CD8-positive, alpha-beta memory T cell (primary cell): ENCODE results near the gene TNS1. TPM values are rescaled to one million over a fixed set of nuclear protein-coding genes. Genes with fewer than 3 reads are reported as not detected.

Experiments used
- CTCF ChIA-PET: fragments of 350-600 bp; sonication (Branson Sonifier 250); formaldehyde crosslinking; loops from one replicate; lab custom pipeline; 2021; ENCODE audit warnings: antibody characterized with exemption; lab: Charles Lee
- POLR2A ChIA-PET: fragments of 350-600 bp; sonication (Branson Sonifier 250); formaldehyde crosslinking; loops from one replicate; lab custom pipeline; 2021; ENCODE audit warnings: antibody characterized with exemption; lab: Charles Lee
- DNase-seq, 5 donors: peaks; one replicate each; pipeline versions ENCODE4 v3.0.0 to v3.0.0-alpha.2; 2020 to 2022; ENCODE audit warnings: mixed read lengths in 1 of 5
- H3K27ac ChIP-seq: one replicate; pipeline ENCODE4 v1.7.0; 2013; ENCODE audit warnings: low read depth, mild to moderate bottlenecking, low read length, moderate library complexity
- H3K27me3 ChIP-seq: 2 replicates; pipeline ENCODE4 v1.7.0; 2013; ENCODE audit warnings: low read length, mild to moderate bottlenecking; ENCODE audit not compliant: insufficient read depth, poor library complexity, severe bottlenecking
- H3K36me3 ChIP-seq: 2 replicates; pipeline ENCODE4 v1.7.0; 2013; ENCODE audit warnings: mild to moderate bottlenecking, low read length, moderate library complexity; ENCODE audit not compliant: insufficient read depth
- H3K4me1 ChIP-seq: 2 replicates; pipeline ENCODE4 v1.7.0; 2013; ENCODE audit warnings: mild to moderate bottlenecking, low read length, moderate library complexity; ENCODE audit not compliant: insufficient read depth
- H3K4me3 ChIP-seq: 2 replicates; pipeline ENCODE4 v1.7.0; 2013; ENCODE audit warnings: mild to moderate bottlenecking, low read length
- H3K9me3 ChIP-seq: 2 replicates; pipeline ENCODE4 v1.7.0; 2013; ENCODE audit warnings: mild to moderate bottlenecking, low read length
- H3K27ac Mint-ChIP-seq, 8 donors: one replicate each; pipeline ENCODE4 v1.8.0; 2020 to 2021; ENCODE audit warnings: mixed read lengths in 8 of 8, mild to moderate bottlenecking in 6 of 8, inconsistent platforms in 3 of 8, moderate library complexity in 3 of 8
- H3K27me3 Mint-ChIP-seq, 2 donors: one replicate each; pipeline ENCODE4 v1.8.0; 2020 to 2021; ENCODE audit warnings: mixed read lengths in 2 of 2, mild to moderate bottlenecking in 1 of 2, moderate library complexity in 1 of 2
- H3K36me3 Mint-ChIP-seq, 3 donors: one replicate each; pipeline ENCODE4 v1.8.0; 2020 to 2021; ENCODE audit warnings: mixed read lengths in 3 of 3, inconsistent platforms in 1 of 3, mild to moderate bottlenecking in 1 of 3
- H3K4me1 Mint-ChIP-seq, 3 donors: one replicate each; pipeline ENCODE4 v1.8.0; 2020 to 2021; ENCODE audit warnings: mixed read lengths in 3 of 3, inconsistent platforms in 1 of 3, mild to moderate bottlenecking in 1 of 3
- H3K4me3 Mint-ChIP-seq, 7 donors: one replicate each; pipeline ENCODE4 v1.8.0; 2020 to 2021; ENCODE audit warnings: mixed read lengths in 7 of 7, mild to moderate bottlenecking in 6 of 7, moderate library complexity in 4 of 7, inconsistent platforms in 2 of 7
- H3K9me3 Mint-ChIP-seq, 5 donors: one replicate each; pipeline ENCODE4 v1.8.0; 2020 to 2022; ENCODE audit warnings: mixed read lengths in 5 of 5, mild to moderate bottlenecking in 3 of 5, moderate library complexity in 2 of 5, inconsistent platforms in 1 of 5
- polyA plus RNA-seq: library from polyadenylated mRNA; unstranded; fragments of 300-500 nt; fragmentation: Illumina TruSeq; gene quantifications from one replicate; pipeline ENCODE4 v1.2.3, GENCODE V29; 2021
- total RNA-seq, 2 experiments: library from RNA; stranded (reverse); gene quantifications; one replicate each; pipeline ENCODE4 v1.2.3, GENCODE V29; 2021

Gene TNS1
- total and polyA plus RNA-seq, 3 experiments from 2014 or later = 1.1 to 1.8 TPM; not detected in 1

GRCh38 chr2:217990791-217991465, 11.9 kb downstream of the TNS1 start:
- Mint-ChIP-seq H3K9me3 (no peaks in the 10 kb centered on the region), H3K4me3 (no peak overlapping the region), H3K4me1 (no peaks in the 10 kb centered on the region), H3K27ac (no peak overlapping the region), H3K27me3 (peaks cover 16 to 32% of the 10 kb centered on the region in 2 donors), H3K36me3 (no peaks in the 10 kb centered on the region)
- CTCF ChIA-PET = no interaction called here
- H3K9me3 ChIP-seq = no peaks in the 10 kb centered on the region
- no peaks in the 10 kb centered on the region for H3K27me3 ChIP-seq
- POLR2A ChIA-PET = no interaction called here
- H3K4me3 ChIP-seq = no peak overlapping the region
- no peaks in the 10 kb centered on the region for H3K4me1 ChIP-seq
- no peaks in the 10 kb centered on the region for H3K36me3 ChIP-seq
- H3K27ac ChIP-seq = no peak overlapping the region
- DNase-seq = peak in 1 of 5 donors; percentile 45

- Histone ChIP-seq H3K36me3 (no peaks in the 10 kb centered on the region), H3K27me3 (no peaks in the 10 kb centered on the region), H3K9me3 (no peaks in the 10 kb centered on the region), H3K4me1 (no peaks in the 10 kb centered on the region), H3K27ac (no peak overlapping the region), H3K4me3 (no peak overlapping the region)
- Mint-ChIP-seq H3K27me3 (peaks cover 16 to 32% of the 10 kb centered on the region in 2 donors), H3K4me1 (no peaks in the 10 kb centered on the region), H3K9me3 (no peaks in the 10 kb centered on the region), H3K36me3 (no peaks in the 10 kb centered on the region), H3K27ac (no peak overlapping the region), H3K4me3 (no peak overlapping the region)
- POLR2A ChIA-PET = no interaction called here
- peak in 1 of 5 donors; percentile 15 for DNase-seq
- CTCF ChIA-PET = no interaction called here
Measured at GRCh38 chr2:217990389-217990788, 12.4 kb downstream of the TNS1 start.

GRCh38 chr2:217989221-217989948, 13.4 kb downstream of the TNS1 start:
- H3K9me3 ChIP-seq = no peaks in the 10 kb centered on the region
- no peaks in the 10 kb centered on the region for H3K9me3 Mint-ChIP-seq
- no peak overlapping the region for H3K27ac ChIP-seq
- POLR2A ChIA-PET = no interaction called here
- no peaks in the 10 kb centered on the region for H3K4me1 ChIP-seq
- peak in 1 of 5 donors; percentile 8 for DNase-seq
- H3K27me3 ChIP-seq = no peaks in the 10 kb centered on the region
- H3K27ac Mint-ChIP-seq = no peak overlapping the region
- H3K36me3 Mint-ChIP-seq = no peaks in the 10 kb centered on the region
- peaks cover 16 to 27% of the 10 kb centered on the region in 2 donors for H3K27me3 Mint-ChIP-seq
- CTCF ChIA-PET = interaction anchor here (0.7 kb wide), 1 partner anchor 204 kb away, joined by 3 read pairs; no protein-coding TSS in a partner anchor
- H3K4me1 Mint-ChIP-seq = no peaks in the 10 kb centered on the region
- no peaks in the 10 kb centered on the region for H3K36me3 ChIP-seq
- H3K4me3 ChIP-seq = no peak overlapping the region
- no peak overlapping the region for H3K4me3 Mint-ChIP-seq

- no peak overlapping the region for H3K4me3 ChIP-seq
- no peak overlapping the region for H3K4me3 Mint-ChIP-seq
- no peak overlapping the region for H3K27ac Mint-ChIP-seq
- no peaks in the 10 kb centered on the region for H3K4me1 ChIP-seq
- H3K9me3 ChIP-seq = no peaks in the 10 kb centered on the region
- ChIA-PET CTCF (interaction anchor here (0.7 kb wide), 1 partner anchor 203 kb away, joined by 3 read pairs; no protein-coding TSS in a partner anchor), POLR2A (no interaction called here)
- no peaks in the 10 kb centered on the region for H3K36me3 ChIP-seq
- H3K27me3 Mint-ChIP-seq = peaks cover 16 to 26% of the 10 kb centered on the region in 2 donors
- DNase-seq = peak in 1 of 5 donors; percentile 14
- no peaks in the 10 kb centered on the region for H3K27me3 ChIP-seq
- no peak overlapping the region for H3K27ac ChIP-seq
- no peaks in the 10 kb centered on the region for H3K9me3 Mint-ChIP-seq
- no peaks in the 10 kb centered on the region for H3K36me3 Mint-ChIP-seq
- no peaks in the 10 kb centered on the region for H3K4me1 Mint-ChIP-seq
Measured at GRCh38 chr2:217988840-217989204, 14.0 kb downstream of the TNS1 start.

- Histone ChIP-seq H3K4me3 (no peak overlapping the region), H3K4me1 (no peaks in the 10 kb centered on the region), H3K9me3 (no peaks in the 10 kb centered on the region), H3K27ac (no peak overlapping the region), H3K36me3 (no peaks in the 10 kb centered on the region), H3K27me3 (no peaks in the 10 kb centered on the region)
- Mint-ChIP-seq H3K4me3 (no peak overlapping the region), H3K9me3 (no peaks in the 10 kb centered on the region), H3K4me1 (no peaks in the 10 kb centered on the region), H3K27me3 (peaks cover 14 to 20% of the 10 kb centered on the region in 2 donors), H3K27ac (no peak overlapping the region), H3K36me3 (no peaks in the 10 kb centered on the region)
- peak in 4 of 5 donors; percentile 20 to 61 (median 37) for DNase-seq
- ChIA-PET CTCF (interaction anchor here (1.2 to 1.4 kb wide), 2 partner anchors 34 to 202 kb away, joined by 3 to 9 read pairs; no protein-coding TSS in a partner anchor), POLR2A (no interaction called here)
Measured at GRCh38 chr2:217988014-217988839, 14.6 kb downstream of the TNS1 start.

GRCh38 chr2:217987391-217987790, 15.4 kb downstream of the TNS1 start:
- no peaks in the 10 kb centered on the region for H3K4me1 Mint-ChIP-seq
- H3K4me3 Mint-ChIP-seq = no peak overlapping the region
- H3K27ac Mint-ChIP-seq = no peak overlapping the region
- ChIA-PET POLR2A (no interaction called here), CTCF (interaction anchor here (1.2 to 1.4 kb wide), 2 partner anchors 33 to 201 kb away, joined by 3 to 9 read pairs; no protein-coding TSS in a partner anchor)
- no peaks in the 10 kb centered on the region for H3K36me3 ChIP-seq
- peak in 1 of 5 donors; percentile 37 for DNase-seq
- no peak overlapping the region for H3K4me3 ChIP-seq
- H3K27ac ChIP-seq = no peak overlapping the region
- no peaks in the 10 kb centered on the region for H3K27me3 ChIP-seq
- no peaks in the 10 kb centered on the region for H3K4me1 ChIP-seq
- H3K9me3 ChIP-seq = no peaks in the 10 kb centered on the region
- no peaks in the 10 kb centered on the region for H3K36me3 Mint-ChIP-seq
- peaks cover 0 to 2% (median 0%) of the 10 kb centered on the region in 5 donors for H3K9me3 Mint-ChIP-seq
- H3K27me3 Mint-ChIP-seq = peaks cover 11 to 13% of the 10 kb centered on the region in 2 donors

- Mint-ChIP-seq H3K4me1 (no peaks in the 10 kb centered on the region), H3K9me3 (peaks cover 0 to 2% (median 0%) of the 10 kb centered on the region in 5 donors)
- CTCF ChIA-PET = interaction anchor here (0.7 kb wide), 1 partner anchor 12 kb away, joined by 3 read pairs; no protein-coding TSS in a partner anchor
Measured at GRCh38 chr2:217986256-217986961, 16.4 kb downstream of the TNS1 start.

More at GRCh38 chr2:217986256-217986961, 16.4 kb downstream of the TNS1 start:
- no peak overlapping the region for H3K4me3 Mint-ChIP-seq
- Histone ChIP-seq H3K27me3 (no peaks in the 10 kb centered on the region), H3K9me3 (no peaks in the 10 kb centered on the region), H3K4me3 (no peak overlapping the region), H3K4me1 (no peaks in the 10 kb centered on the region), H3K36me3 (no peaks in the 10 kb centered on the region), H3K27ac (no peak overlapping the region)
- H3K36me3 Mint-ChIP-seq = peaks cover 0 to 3% (median 0%) of the 10 kb centered on the region in 3 donors
- POLR2A ChIA-PET = no interaction called here
- H3K27me3 Mint-ChIP-seq = peaks cover 5 to 8% of the 10 kb centered on the region in 2 donors
- H3K27ac Mint-ChIP-seq = no peak overlapping the region
- peak in 1 of 5 donors; percentile 12 for DNase-seq
